Measurements from ENCODE around the gene PCDH9. TPM values are rescaled to one million over a fixed set of nuclear protein-coding genes. Genes with fewer than 3 reads are reported as not detected.

PCDH9 gene
- total RNA-seq, 2 donors from 2014 or later, result 0.95 to 1.8 TPM

DNA sequence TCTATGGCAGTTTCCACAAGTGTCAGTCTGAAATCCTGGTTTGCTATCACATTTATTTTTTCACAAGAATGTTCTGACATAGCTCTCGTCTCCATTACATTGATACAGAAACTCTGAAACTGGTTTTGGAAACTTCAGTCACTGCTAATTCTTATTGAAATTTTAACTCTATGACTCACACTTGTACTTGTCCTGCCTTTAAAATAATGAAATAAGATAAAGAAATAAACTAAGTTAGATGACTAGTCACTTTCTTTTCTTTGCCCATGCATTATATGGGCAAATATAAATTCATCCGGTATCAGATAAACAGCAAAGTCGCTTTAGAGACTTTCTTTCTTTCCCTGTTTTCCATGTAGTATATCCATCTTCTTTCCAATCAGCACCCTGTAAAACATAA, 257.5 kb downstream of the PCDH9 start:
- no peaks in the 10 kb centered on the region for H3K27me3 Mint-ChIP-seq (ENCODE audit: insufficient read depth)

DNA sequence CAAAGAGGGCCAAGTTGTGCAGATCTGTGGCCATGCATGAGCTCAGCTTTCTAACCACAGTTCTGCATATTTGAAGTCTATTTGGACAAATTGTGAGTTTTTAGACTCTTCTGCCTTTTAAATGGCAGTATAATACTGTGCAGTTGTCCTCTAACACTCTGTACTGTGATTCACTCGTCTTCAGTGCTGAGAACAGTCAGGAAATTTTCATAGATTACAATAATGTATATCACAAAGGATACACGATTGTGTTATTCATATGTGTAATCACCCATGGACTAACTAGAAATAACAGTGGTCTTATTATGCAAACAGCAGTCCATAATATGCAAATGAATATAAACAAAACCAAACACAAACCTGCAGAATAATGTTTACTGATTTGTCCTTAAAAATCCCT, 259.1 kb downstream of the PCDH9 start:
- H3K27ac ChIP-seq (ENCODE audit: low read depth, low read length), result no peak overlapping the region
- Mint-ChIP-seq H3K4me1 (no peaks in the 10 kb centered on the region), H3K27me3 (ENCODE audit: insufficient read depth) (no peaks in the 10 kb centered on the region), H3K9me3 (no peaks in the 10 kb centered on the region), H3K4me3 (no peak overlapping the region), H3K36me3 (ENCODE audit: low read depth) (no peaks in the 10 kb centered on the region), H3K27ac (no peak overlapping the region)
- no peaks in the 10 kb centered on the region for H3K36me3 ChIP-seq (ENCODE audit: control insufficient read depth, insufficient read depth, low read length)
- TF ChIP-seq, protein P1, sequence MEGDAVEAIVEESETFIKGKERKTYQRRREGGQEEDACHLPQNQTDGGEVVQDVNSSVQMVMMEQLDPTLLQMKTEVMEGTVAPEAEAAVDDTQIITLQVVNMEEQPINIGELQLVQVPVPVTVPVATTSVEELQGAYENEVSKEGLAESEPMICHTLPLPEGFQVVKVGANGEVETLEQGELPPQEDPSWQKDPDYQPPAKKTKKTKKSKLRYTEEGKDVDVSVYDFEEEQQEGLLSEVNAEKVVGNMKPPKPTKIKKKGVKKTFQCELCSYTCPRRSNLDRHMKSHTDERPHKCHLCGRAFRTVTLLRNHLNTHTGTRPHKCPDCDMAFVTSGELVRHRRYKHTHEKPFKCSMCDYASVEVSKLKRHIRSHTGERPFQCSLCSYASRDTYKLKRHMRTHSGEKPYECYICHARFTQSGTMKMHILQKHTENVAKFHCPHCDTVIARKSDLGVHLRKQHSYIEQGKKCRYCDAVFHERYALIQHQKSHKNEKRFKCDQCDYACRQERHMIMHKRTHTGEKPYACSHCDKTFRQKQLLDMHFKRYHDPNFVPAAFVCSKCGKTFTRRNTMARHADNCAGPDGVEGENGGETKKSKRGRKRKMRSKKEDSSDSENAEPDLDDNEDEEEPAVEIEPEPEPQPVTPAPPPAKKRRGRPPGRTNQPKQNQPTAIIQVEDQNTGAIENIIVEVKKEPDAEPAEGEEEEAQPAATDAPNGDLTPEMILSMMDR (conservative IDR thresholded peaks at IDR 0.05), result no peak
- no peaks in the 10 kb centered on the region for H3K4me1 ChIP-seq (ENCODE audit: control insufficient read depth, insufficient read depth, low read length)
- no peak for DNase-seq
- no peak overlapping the region for H3K9ac ChIP-seq (ENCODE audit: extremely low read depth, low read length, poor library complexity, severe bottlenecking)
- H3K4me3 ChIP-seq (ENCODE audit: low read length), result no peak overlapping the region
- H3K27me3 ChIP-seq (ENCODE audit: control insufficient read depth, insufficient read depth, low read length, poor library complexity, severe bottlenecking), result no peaks in the 10 kb centered on the region
- no peaks in the 10 kb centered on the region for H3K9me3 ChIP-seq (ENCODE audit: control insufficient read depth, low read length)
- WGBS, 2 experiments (ENCODE audit: insufficient coverage in 1 of 2, insufficient read length in 1 of 2), result 70% methylated on average over 2 of the region's 2 CpGs; no CpG with 5 or more reads in 1 of the 2 experiments

More for the DNA sequence above, 257.5 kb downstream of the PCDH9 start:
- H3K4me3 ChIP-seq (ENCODE audit: low read length), result no peak overlapping the region
- H3K27ac ChIP-seq (ENCODE audit: low read depth, low read length), result no peak overlapping the region
- no peaks in the 10 kb centered on the region for H3K9me3 ChIP-seq (ENCODE audit: control insufficient read depth, low read length)
- H3K36me3 Mint-ChIP-seq (ENCODE audit: low read depth), result no peaks in the 10 kb centered on the region
- H3K9me3 Mint-ChIP-seq, result no peaks in the 10 kb centered on the region
- no peak overlapping the region for H3K27ac Mint-ChIP-seq
- no peak overlapping the region for H3K9ac ChIP-seq (ENCODE audit: extremely low read depth, low read length, poor library complexity, severe bottlenecking)
- no peaks in the 10 kb centered on the region for H3K36me3 ChIP-seq (ENCODE audit: control insufficient read depth, insufficient read depth, low read length)
- WGBS, 2 experiments (ENCODE audit: insufficient coverage in 1 of 2, insufficient read length in 1 of 2), result 93 to 100% methylated on average over 2 to 3 of the region's 3 CpGs
- H3K4me1 Mint-ChIP-seq, result no peaks in the 10 kb centered on the region
- TF ChIP-seq, protein P1 (conservative IDR thresholded peaks at IDR 0.05), result no peak
- H3K4me3 Mint-ChIP-seq, result no peak overlapping the region
- no peaks in the 10 kb centered on the region for H3K4me1 ChIP-seq (ENCODE audit: control insufficient read depth, insufficient read depth, low read length)
- H3K27me3 ChIP-seq (ENCODE audit: control insufficient read depth, insufficient read depth, low read length, poor library complexity, severe bottlenecking), result no peaks in the 10 kb centered on the region
- no peak for DNase-seq

DNA sequence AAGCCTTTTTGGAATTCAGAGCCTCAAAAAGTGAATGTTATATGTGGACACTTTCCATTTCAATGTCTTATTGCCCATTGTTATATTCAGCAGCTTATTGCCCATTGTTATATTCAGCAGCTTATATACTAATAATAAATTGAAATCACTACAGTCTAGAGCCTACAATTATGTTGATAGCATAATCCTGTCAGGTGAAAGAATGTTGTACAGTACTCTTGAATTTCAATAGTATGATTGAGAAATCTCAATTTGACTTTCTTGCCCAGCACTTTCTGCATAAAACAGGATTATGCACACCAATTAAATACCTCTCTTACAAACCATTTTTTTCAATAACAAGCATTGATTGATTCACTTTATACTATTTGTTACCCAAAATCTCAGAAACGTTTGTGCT, 260.8 kb downstream of the PCDH9 start:
- H3K36me3 ChIP-seq (ENCODE audit: control insufficient read depth, insufficient read depth, low read length), result no peaks in the 10 kb centered on the region
- no peaks in the 10 kb centered on the region for H3K27me3 ChIP-seq (ENCODE audit: control insufficient read depth, insufficient read depth, low read length, poor library complexity, severe bottlenecking)
- H3K9ac ChIP-seq (ENCODE audit: extremely low read depth, low read length, poor library complexity, severe bottlenecking), result no peak overlapping the region
- DNase-seq, result no peak
- 60 to 74% methylated on average over 1 of the region's 1 CpG for WGBS, 2 experiments (ENCODE audit: insufficient coverage in 1 of 2, insufficient read length in 1 of 2)
- no peaks in the 10 kb centered on the region for H3K4me1 Mint-ChIP-seq
- TF ChIP-seq, protein P1 (conservative IDR thresholded peaks at IDR 0.05), result no peak
- no peak overlapping the region for H3K27ac Mint-ChIP-seq
- H3K4me3 Mint-ChIP-seq, result no peak overlapping the region
- H3K9me3 ChIP-seq (ENCODE audit: control insufficient read depth, low read length), result no peaks in the 10 kb centered on the region
- H3K4me1 ChIP-seq (ENCODE audit: control insufficient read depth, insufficient read depth, low read length), result no peaks in the 10 kb centered on the region
- H3K36me3 Mint-ChIP-seq (ENCODE audit: low read depth), result no peaks in the 10 kb centered on the region
- H3K27me3 Mint-ChIP-seq (ENCODE audit: insufficient read depth), result no peaks in the 10 kb centered on the region
- H3K9me3 Mint-ChIP-seq, result no peaks in the 10 kb centered on the region
- no peak overlapping the region for H3K4me3 ChIP-seq (ENCODE audit: low read length)
- H3K27ac ChIP-seq (ENCODE audit: low read depth, low read length), result no peak overlapping the region
